OCI-LY1 (cell line): Measurements from ENCODE around the gene SNED1.

Source experiments
- H2AFZ ChIP-seq: fragments of 200-600 bp; sonication (generic), shearing (Covaris generic); 2 replicates; pipeline ENCODE4 v1.6.0; 2014; ENCODE audit warnings: antibody characterized with exemption, mild to moderate bottlenecking, low read length
- H3F3A ChIP-seq: fragments of 200-600 bp; sonication (generic), shearing (Covaris generic); 2 replicates; pipeline ENCODE4 v1.6.0; 2014; ENCODE audit warnings: mild to moderate bottlenecking, antibody characterized with exemption, low read length, moderate library complexity; ENCODE audit not compliant: insufficient read depth
- H3K27ac ChIP-seq: fragments of 200-600 bp; sonication (generic); 2 replicates; pipeline ENCODE4 v1.5.1; 2014; ENCODE audit warnings: low read length, mixed run types, mild to moderate bottlenecking, low read depth; ENCODE audit not compliant: poor library complexity, severe bottlenecking
- H3K27me3 ChIP-seq: fragments of 200-600 bp; sonication (generic); 2 replicates; pipeline ENCODE4 v1.6.0; 2014; ENCODE audit warnings: antibody characterized with exemption, mild to moderate bottlenecking, low read length, moderate library complexity; ENCODE audit not compliant: insufficient read depth
- H3K36me3 ChIP-seq: fragments of 200-600 bp; sonication (generic); 2 replicates; pipeline ENCODE4 v1.6.1; 2014; ENCODE audit warnings: mild to moderate bottlenecking, antibody characterized with exemption, low read length, moderate library complexity, mixed read lengths; ENCODE audit not compliant: insufficient read depth
- H3K4me1 ChIP-seq: fragments of 200-600 bp; sonication (generic); 2 replicates; pipeline ENCODE4 v1.5.1; 2014; ENCODE audit warnings: mild to moderate bottlenecking, low read length, moderate library complexity; ENCODE audit not compliant: insufficient read depth, severe bottlenecking
- H3K4me2 ChIP-seq: fragments of 200-600 bp; sonication (generic), shearing (Covaris generic); 2 replicates; pipeline ENCODE4 v1.6.1; 2014; ENCODE audit warnings: low read length
- H3K4me3 ChIP-seq: fragments of 200-600 bp; sonication (generic); 2 replicates; pipeline ENCODE4 v1.5.1; 2014; ENCODE audit warnings: low read length, low read depth, mild to moderate bottlenecking, mixed read lengths; ENCODE audit not compliant: poor library complexity, severe bottlenecking
- H3K79me2 ChIP-seq: fragments of 200-600 bp; shearing (Covaris generic); 2 replicates; pipeline ENCODE4 v1.6.1; 2016; ENCODE audit warnings: mixed run types, low read length, mixed read lengths; ENCODE audit not compliant: insufficient read depth
- H3K9ac ChIP-seq: fragments of 200-600 bp; sonication (generic), shearing (Covaris generic); 2 replicates; pipeline ENCODE4 v1.6.1; 2014; ENCODE audit warnings: mild to moderate bottlenecking, low read length, mixed read lengths
- H3K9me2 ChIP-seq: fragments of 200-600 bp; sonication (generic), shearing (Covaris generic); 2 replicates; pipeline ENCODE4 v1.6.1; 2014; ENCODE audit warnings: low read depth, mild to moderate bottlenecking, low read length, mixed read lengths
- H3K9me3 ChIP-seq: fragments of 200-600 bp; shearing (Covaris generic); 2 replicates; pipeline ENCODE4 v1.6.1; 2014; ENCODE audit warnings: low read length, mixed read lengths
- H4K20me1 ChIP-seq: fragments of 200-600 bp; sonication (generic), shearing (Covaris generic); 2 replicates; pipeline ENCODE4 v1.6.0; 2016; ENCODE audit warnings: mild to moderate bottlenecking, low read length; ENCODE audit not compliant: insufficient read depth
- CTCF ChIP-seq: fragments of 200-600 bp; sonication (generic), shearing (Covaris generic); IDR thresholded peaks from 2 replicates; pipeline ENCODE4 v1.5.1; 2017; ENCODE audit warnings: mild to moderate bottlenecking, antibody characterized with exemption, low read length, moderate library complexity, mixed read lengths
- EZH2 ChIP-seq: fragments of 200-600 bp; sonication (generic), shearing (Covaris generic); IDR thresholded peaks from 2 replicates; pipeline ENCODE4 v1.8.0; 2017; ENCODE audit warnings: borderline replicate concordance, mixed run types, mild to moderate bottlenecking, antibody characterized with exemption, low read length, moderate library complexity, mixed read lengths

SNED1 gene

DNA sequence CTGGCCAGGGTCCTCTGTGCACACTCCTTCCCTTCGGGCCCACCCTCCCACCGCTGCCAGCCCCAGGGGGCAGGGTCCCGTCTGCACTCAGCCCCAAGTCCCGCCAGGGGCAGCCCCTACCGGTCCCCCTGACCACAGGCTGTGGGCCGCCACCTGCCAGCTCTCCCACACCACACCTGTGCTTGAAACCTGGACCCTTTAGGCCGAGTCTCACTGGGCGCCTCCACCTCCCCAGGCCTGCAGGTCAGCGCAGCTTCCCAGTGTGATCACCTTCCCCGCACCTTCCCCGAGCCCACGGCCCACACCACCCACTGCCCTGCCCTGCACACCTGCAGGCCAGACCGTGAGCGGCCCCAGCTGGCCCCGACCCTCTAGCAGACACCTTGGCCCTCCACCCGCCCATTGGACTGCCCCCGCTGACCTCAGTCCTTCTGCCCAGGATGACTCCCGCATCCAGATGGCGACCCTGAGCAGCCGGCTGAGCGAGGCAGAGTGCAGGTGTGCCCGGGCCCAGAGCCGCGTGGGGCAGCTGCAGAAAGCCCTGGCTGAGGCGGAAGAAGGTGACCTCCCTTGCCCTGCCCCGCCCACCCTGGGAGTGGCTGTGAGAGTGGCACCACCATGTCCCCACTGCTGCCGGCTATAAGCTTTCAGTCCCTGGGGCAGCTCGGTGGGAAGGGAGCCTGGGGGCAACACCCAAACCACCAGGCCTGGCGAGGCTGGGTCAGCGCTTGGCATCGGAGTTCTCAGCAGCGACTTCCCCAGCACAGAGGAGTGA, 31.3 kb upstream of the SNED1 start:
- Histone ChIP-seq H3K27me3 (peaks cover 14% of the 10 kb centered on the region; the same call in 1 of the 2 replicates), H4K20me1 (no peaks in the 10 kb centered on the region), H3F3A (no peaks in the 10 kb centered on the region), H3K36me3 (no peaks in the 10 kb centered on the region), H3K4me1 (no peaks in the 10 kb centered on the region), H2AFZ (no peak overlapping the region), H3K27ac (no peak overlapping the region), H3K9me3 (no peaks in the 10 kb centered on the region), H3K79me2 (no peaks in the 10 kb centered on the region), H3K9me2 (no peaks in the 10 kb centered on the region), H3K9ac (no peak overlapping the region), H3K4me2 (no peak overlapping the region), H3K4me3 (no peak overlapping the region)
- TF ChIP-seq CTCF, result no peak
- no peak for TF ChIP-seq EZH2

DNA sequence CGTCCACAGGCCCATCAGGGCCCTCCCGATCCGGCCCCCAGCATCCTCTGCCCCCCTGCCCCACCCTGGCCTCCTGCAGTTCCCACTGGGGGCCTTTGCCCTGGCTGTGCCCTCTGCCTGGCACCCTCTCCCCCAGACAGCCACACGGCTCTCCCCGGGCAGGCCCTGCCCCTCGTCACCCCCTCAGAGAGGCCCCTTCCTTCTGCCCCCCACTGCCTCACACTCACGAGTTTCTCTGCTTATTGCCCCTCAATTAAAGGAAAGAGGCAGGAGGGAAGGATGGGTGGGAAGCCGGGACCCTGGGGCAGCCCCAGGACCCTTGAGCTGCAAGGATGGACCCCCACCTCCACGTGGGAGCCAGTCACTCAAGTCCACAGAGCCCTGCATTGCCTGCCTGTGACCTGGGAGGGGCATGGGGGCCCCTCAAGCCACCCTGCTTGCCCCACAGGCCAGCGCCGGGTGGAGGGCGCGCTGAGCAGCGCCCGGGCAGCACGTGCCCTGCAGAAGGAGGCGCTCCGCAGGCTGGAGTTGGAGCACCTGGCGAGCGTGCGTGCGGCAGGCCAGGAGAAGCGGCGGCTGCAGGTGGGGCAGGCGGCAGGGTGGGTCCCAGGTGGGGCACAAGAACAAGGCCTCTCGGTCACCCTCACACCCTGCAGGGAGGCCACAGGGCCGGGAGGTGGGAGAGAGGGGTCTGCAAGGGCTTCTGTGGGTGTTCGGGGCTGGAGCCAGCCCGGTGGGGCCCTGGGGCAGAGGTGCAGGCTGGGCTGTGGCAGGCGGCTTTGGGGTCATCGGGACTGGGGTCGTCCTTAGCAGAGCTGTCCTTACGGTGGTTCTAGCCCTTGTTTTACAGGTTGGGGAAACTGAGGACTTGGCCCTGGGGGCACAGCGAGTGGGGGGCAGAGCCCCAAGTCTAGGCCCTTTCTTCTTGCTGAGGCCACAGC, 30.5 kb upstream of the SNED1 start:
- H3K4me3 ChIP-seq, result no peak overlapping the region
- no peak overlapping the region for H2AFZ ChIP-seq
- no peak overlapping the region for H3K27ac ChIP-seq
- TF ChIP-seq EZH2 (no peak), CTCF (no peak)
- no peaks in the 10 kb centered on the region for H3K4me1 ChIP-seq
- no peak overlapping the region for H3K4me2 ChIP-seq
- H3K27me3 ChIP-seq, result peaks cover 14% of the 10 kb centered on the region; the same call in 1 of the 2 replicates
- H3K79me2 ChIP-seq, result no peaks in the 10 kb centered on the region
- H3K36me3 ChIP-seq, result no peaks in the 10 kb centered on the region
- no peak overlapping the region for H3K9ac ChIP-seq
- H3F3A ChIP-seq, result no peaks in the 10 kb centered on the region
- no peaks in the 10 kb centered on the region for H3K9me3 ChIP-seq
- no peaks in the 10 kb centered on the region for H3K9me2 ChIP-seq
- H4K20me1 ChIP-seq, result no peaks in the 10 kb centered on the region

- H2AFZ ChIP-seq, result no peak overlapping the region
- H3K27ac ChIP-seq, result no peak overlapping the region
- H3K4me3 ChIP-seq, result no peak overlapping the region
- H3K27me3 ChIP-seq, result peaks cover 14% of the 10 kb centered on the region; the same call in 1 of the 2 replicates
- no peak overlapping the region for H3K4me2 ChIP-seq
- H3K4me1 ChIP-seq, result no peaks in the 10 kb centered on the region
- no peak overlapping the region for H3K9ac ChIP-seq
- no peaks in the 10 kb centered on the region for H3K79me2 ChIP-seq
- no peaks in the 10 kb centered on the region for H3F3A ChIP-seq
- no peaks in the 10 kb centered on the region for H3K36me3 ChIP-seq
- H4K20me1 ChIP-seq, result no peaks in the 10 kb centered on the region
- no peaks in the 10 kb centered on the region for H3K9me2 ChIP-seq
- no peak for TF ChIP-seq CTCF
- TF ChIP-seq EZH2, result no peak
- no peaks in the 10 kb centered on the region for H3K9me3 ChIP-seq
Measured at GRCh38 chr2:240968731-240969624, 29.4 kb upstream of the SNED1 start.
